NCI-H526 (cell line): ENCODE results near the gene SORCS2.

ENCODE experiments used
- DNase-seq, 2 experiments: peaks; one replicate each; lab custom pipeline; 2025; lab: John Stamatoyannopoulos, UW

The SORCS2 gene

GRCh38 chr4:7474320-7474719, 282.0 kb downstream of the SORCS2 start:
- DNase-seq: no peak

- DNase-seq: no peak
These were observed 282.9 kb downstream of the SORCS2 start for GRCh38 chr4:7475207-7475606.

- no peak for DNase-seq
These were observed 284.5 kb downstream of the SORCS2 start for GRCh38 chr4:7476820-7477219.

GRCh38 chr4:7477695-7478094, 285.4 kb downstream of the SORCS2 start:
- DNase-seq: no peak

- DNase-seq: no peak
These were observed 286.3 kb downstream of the SORCS2 start for GRCh38 chr4:7478665-7479064.

GRCh38 chr4:7480423-7480822, 288.1 kb downstream of the SORCS2 start:
- DNase-seq: no peak

- DNase-seq: no peak
These were observed 288.9 kb downstream of the SORCS2 start for GRCh38 chr4:7481227-7481626.

- peak in 1 of 2 experiments; percentile 14 for DNase-seq
These were observed 292.8 kb downstream of the SORCS2 start for GRCh38 chr4:7485096-7485495.

- no peak for DNase-seq
These were observed 293.8 kb downstream of the SORCS2 start for GRCh38 chr4:7486101-7486500.

GRCh38 chr4:7487502-7487901, 295.2 kb downstream of the SORCS2 start:
- peak in 1 of 2 experiments; percentile 55 for DNase-seq

- DNase-seq: no peak
These were observed 295.8 kb downstream of the SORCS2 start for GRCh38 chr4:7487998-7488671.

GRCh38 chr4:7491915-7492314, 299.6 kb downstream of the SORCS2 start:
- DNase-seq: no peak

- DNase-seq: no peak
These were observed 306.3 kb downstream of the SORCS2 start for GRCh38 chr4:7498446-7499200.

GRCh38 chr4:7499661-7500060, 307.3 kb downstream of the SORCS2 start:
- peak in 1 of 2 experiments; percentile 20 for DNase-seq

GRCh38 chr4:7500404-7500803, 308.1 kb downstream of the SORCS2 start:
- no peak for DNase-seq

- DNase-seq: no peak
These were observed 309.0 kb downstream of the SORCS2 start for GRCh38 chr4:7501314-7501713.

GRCh38 chr4:7501873-7502272, 309.5 kb downstream of the SORCS2 start:
- no peak for DNase-seq

- DNase-seq: no peak
These were observed 311.4 kb downstream of the SORCS2 start for GRCh38 chr4:7503559-7504249.

GRCh38 chr4:7505116-7505900, 313.0 kb downstream of the SORCS2 start:
- no peak for DNase-seq

- no peak for DNase-seq
These were observed 313.8 kb downstream of the SORCS2 start for GRCh38 chr4:7506119-7506518.

GRCh38 chr4:7506572-7506971, 314.2 kb downstream of the SORCS2 start:
- no peak for DNase-seq

- DNase-seq: no peak
These were observed 315.0 kb downstream of the SORCS2 start for GRCh38 chr4:7507381-7507780.
